ENCODE measurements around the gene DIP2C. TPM values are rescaled to one million over a fixed set of nuclear protein-coding genes. Genes with fewer than 3 reads are reported as not detected.

DIP2C gene
- polyA plus RNA-seq, 1 of the 3 experiments (the other 2 are of a cell fraction), result 8.7 TPM

- TF ChIP-seq SMC3 (IDR thresholded peaks at IDR 0.05; ENCODE audit: low read depth, low read length), result no peak
- no peak for TF ChIP-seq FOXM1 (IDR thresholded peaks at IDR 0.05; ENCODE audit: low read depth)
These were observed 333.0 kb downstream of the DIP2C start (continued) for GRCh38 chr10:356452-356851.

GRCh38 chr10:354901-355617 lies 334.4 kb downstream of the DIP2C start:
- Histone ChIP-seq H3K27me3 (ENCODE audit: insufficient read depth) (no peaks in the 10 kb centered on the region), H3K4me3 (ENCODE audit: low read depth in 2 of 2, low read length in 1 of 2) (no peak overlapping the region), H3K36me3 (replicated peaks in 1 of 2; ENCODE audit: control insufficient read depth in 1 of 2, insufficient read depth in 2 of 2, low read length in 1 of 2) (peaks cover 19 to 55% of the 10 kb centered on the region in 2 experiments), H3K79me2 (ENCODE audit: insufficient read depth) (no peaks in the 10 kb centered on the region), H3K9me3 (no peaks in the 10 kb centered on the region), H3K9ac (no peak overlapping the region), H4K20me1 (ENCODE audit: insufficient read depth) (no peaks in the 10 kb centered on the region), H3K27ac (ENCODE audit: low read depth in 2 of 2, low read length in 1 of 2) (no peak overlapping the region), H2AFZ (ENCODE audit: low read depth) (no peak overlapping the region), H3K4me2 (no peak overlapping the region), H3K9me2 (no peaks in the 10 kb centered on the region), H3F3A (replicated peaks; ENCODE audit: insufficient read depth) (no peaks in the 10 kb centered on the region), H3K4me1 (ENCODE audit: control insufficient read depth in 1 of 2, insufficient read depth in 2 of 2, low read depth in 1 of 2, low read length in 1 of 2) (no peaks in the 10 kb centered on the region)
- ChIA-PET CTCF (interaction anchor here (0.8 to 1.7 kb wide), 3 partner anchors 11 to 24 kb away, joined by 3 to 5 read pairs (median 5); no protein-coding TSS in a partner anchor), POLR2A (no interaction called here)
- WGBS (ENCODE audit: low lambda C conversion rate), result 94% methylated on average over 20 of the region's 20 CpGs
- DNase-seq, result no peak
- TF ChIP-seq TAF1 (IDR thresholded peaks at IDR 0.05; ENCODE audit: borderline replicate concordance, low read depth, low read length), result no peak

GRCh38 chr10:352476-353235 lies 336.8 kb downstream of the DIP2C start:
- DNase-seq, result peak; percentile 7
- H2AFZ ChIP-seq (ENCODE audit: low read depth), result no peak overlapping the region
- H3K27me3 ChIP-seq (ENCODE audit: insufficient read depth), result no peaks in the 10 kb centered on the region
- H3K4me2 ChIP-seq, result no peak overlapping the region
- H3K36me3 ChIP-seq (replicated peaks in 1 of 2; ENCODE audit: control insufficient read depth in 1 of 2, insufficient read depth in 2 of 2, low read length in 1 of 2), result peaks cover 29 to 56% of the 10 kb centered on the region in 2 experiments
- H3K4me3 ChIP-seq (ENCODE audit: low read depth in 2 of 2, low read length in 1 of 2), result no peak overlapping the region
- TF ChIP-seq TAF1 (IDR thresholded peaks at IDR 0.05; ENCODE audit: borderline replicate concordance, low read depth, low read length) (no peak), PBX3 (IDR thresholded peaks at IDR 0.05) (no peak), REST (IDR thresholded peaks at IDR 0.05; ENCODE audit: low read depth, low read length) (no peak), FOSL2 (IDR thresholded peaks at IDR 0.05; ENCODE audit: borderline replicate concordance, low read depth) (no peak), GABPA (IDR thresholded peaks at IDR 0.05; ENCODE audit: low read depth) (no peak), MAX (IDR thresholded peaks at IDR 0.05; ENCODE audit: low read depth) (no peak), YY1 (IDR thresholded peaks at IDR 0.05; ENCODE audit: low read depth) (no peak), USF2 (IDR thresholded peaks at IDR 0.05; ENCODE audit: borderline replicate concordance, low read depth, low read length) (no peak), USF1 (IDR thresholded peaks at IDR 0.05; ENCODE audit: borderline replicate concordance, low read depth) (no peak), JUND (IDR thresholded peaks at IDR 0.05) (no peak)
- no peaks in the 10 kb centered on the region for H3F3A ChIP-seq (replicated peaks; ENCODE audit: insufficient read depth)
- H3K4me1 ChIP-seq (ENCODE audit: control insufficient read depth in 1 of 2, insufficient read depth in 2 of 2, low read depth in 1 of 2, low read length in 1 of 2), result no peaks in the 10 kb centered on the region
- H3K27ac ChIP-seq (ENCODE audit: low read depth in 2 of 2, low read length in 1 of 2), result no peak overlapping the region
- no peaks in the 10 kb centered on the region for H3K79me2 ChIP-seq (ENCODE audit: insufficient read depth)
- H3K9me2 ChIP-seq, result no peaks in the 10 kb centered on the region
- CTCF ChIA-PET, result no interaction called here
- POLR2A ChIA-PET, result no interaction called here
- H4K20me1 ChIP-seq (ENCODE audit: insufficient read depth), result no peaks in the 10 kb centered on the region
- WGBS (ENCODE audit: low lambda C conversion rate), result 95% methylated on average over 17 of the region's 21 CpGs
- H3K9ac ChIP-seq, result no peak overlapping the region
- H3K9me3 ChIP-seq, result no peaks in the 10 kb centered on the region
